ENCODE results near the gene MYO1G. TPM values are rescaled to one million over a fixed set of nuclear protein-coding genes. Genes with fewer than 3 reads are reported as not detected.

MYO1G gene
- total and polyA plus RNA-seq, 5 donors: 0.70 to 3.0 (median 2.2) TPM

DNA sequence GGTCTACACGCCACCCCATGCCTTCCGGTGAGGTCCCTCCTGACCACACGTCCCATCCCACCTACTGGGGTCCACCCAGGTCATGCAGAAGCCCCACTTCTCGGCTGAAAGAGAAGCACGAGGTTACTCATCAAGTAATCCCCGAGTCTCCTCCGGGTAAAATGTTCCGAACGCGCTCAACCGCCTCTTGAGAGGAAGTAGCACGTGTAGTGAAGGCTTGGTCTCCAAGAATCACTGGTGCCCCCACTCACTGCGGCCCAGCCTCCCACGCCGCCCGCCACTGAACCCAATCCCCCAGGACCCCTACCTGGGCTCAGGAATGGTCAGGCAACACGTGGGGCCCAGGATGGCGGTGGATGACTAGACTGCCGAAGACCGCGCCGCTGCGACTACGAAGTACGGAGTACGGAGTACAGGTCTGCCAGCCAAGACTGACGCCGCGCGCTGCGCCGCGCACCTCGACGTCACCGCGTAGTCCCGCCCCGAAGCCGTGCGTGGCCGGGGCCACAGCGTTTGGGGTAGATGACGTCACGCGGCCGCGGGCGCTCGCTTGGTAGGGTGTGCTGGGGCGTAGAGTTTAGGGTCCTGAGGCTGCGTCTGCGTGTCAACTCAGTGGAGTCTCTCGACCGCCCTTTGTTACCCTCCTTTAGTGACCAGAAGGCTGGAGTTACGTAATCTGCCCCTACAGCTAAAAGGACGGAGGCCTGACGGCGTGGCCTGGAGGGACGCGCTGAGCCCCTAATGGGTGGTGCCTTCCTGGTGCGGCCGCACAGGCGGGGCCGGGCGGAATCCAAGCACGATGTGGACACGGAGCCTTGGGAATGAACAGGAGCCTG, 7.6 kb upstream of the MYO1G start:
- ATAC-seq: peak; percentile 97 to 98
- WGBS: 1% methylated on average over 68 of the region's 68 CpGs
- peaks cover 2% of the 10 kb centered on the region for H3K4me1 ChIP-seq (ENCODE audit: control insufficient read depth, insufficient read depth, low read length)

DNA sequence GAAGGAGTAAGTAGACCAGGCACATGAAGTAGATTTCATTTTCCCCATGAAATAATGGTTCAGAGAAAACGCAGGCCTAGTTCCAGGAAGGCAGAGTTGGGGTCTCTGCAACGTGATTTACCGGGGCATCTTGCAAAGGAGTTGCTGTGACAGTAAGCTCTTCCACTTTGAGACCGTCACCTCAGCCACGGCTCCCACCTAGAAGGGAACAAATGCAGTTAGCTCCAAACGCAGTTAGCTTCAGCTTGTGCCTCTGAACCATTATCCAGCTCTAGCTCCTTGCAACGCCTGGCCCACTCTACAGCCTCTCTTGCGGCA, 7.0 kb upstream of the MYO1G start:
- H3K4me3 ChIP-seq (ENCODE audit: low read length): peak overlapping the region; percentile 28
- DNase-seq: no peak
- 16% methylated on average over 8 of the region's 8 CpGs for WGBS
- ATAC-seq: no peak
- peaks cover 2% of the 10 kb centered on the region for H3K4me1 ChIP-seq (ENCODE audit: control insufficient read depth, insufficient read depth, low read length)
- intact Hi-C loops (cut with DNase I): loop anchor here in 1 of 4 donors (10.0 kb wide), 1 partner anchor 119 kb away; no protein-coding TSS in a partner anchor
- no peaks in the 10 kb centered on the region for H3K9me3 ChIP-seq (ENCODE audit: control insufficient read depth, low read length)
- H3K27ac ChIP-seq (ENCODE audit: low read length): peak overlapping the region; percentile 79
- no peaks in the 10 kb centered on the region for H3K27me3 ChIP-seq (ENCODE audit: control insufficient read depth, insufficient read depth)

More for the DNA sequence above, 7.6 kb upstream of the MYO1G start:
- Histone ChIP-seq H3K4me3 (ENCODE audit: low read length) (peak overlapping the region; percentile 28), H3K27me3 (ENCODE audit: control insufficient read depth, insufficient read depth) (no peaks in the 10 kb centered on the region), H3K27ac (ENCODE audit: low read length) (peak overlapping the region; percentile 79), H3K9me3 (ENCODE audit: control insufficient read depth, low read length) (no peaks in the 10 kb centered on the region)
- DNase-seq: peak; percentile 96 to 98 (median 98)
- intact Hi-C loops (cut with DNase I): loop anchor here in 1 of 4 donors (10.0 kb wide), 1 partner anchor 118 kb away; no protein-coding TSS in a partner anchor

DNA sequence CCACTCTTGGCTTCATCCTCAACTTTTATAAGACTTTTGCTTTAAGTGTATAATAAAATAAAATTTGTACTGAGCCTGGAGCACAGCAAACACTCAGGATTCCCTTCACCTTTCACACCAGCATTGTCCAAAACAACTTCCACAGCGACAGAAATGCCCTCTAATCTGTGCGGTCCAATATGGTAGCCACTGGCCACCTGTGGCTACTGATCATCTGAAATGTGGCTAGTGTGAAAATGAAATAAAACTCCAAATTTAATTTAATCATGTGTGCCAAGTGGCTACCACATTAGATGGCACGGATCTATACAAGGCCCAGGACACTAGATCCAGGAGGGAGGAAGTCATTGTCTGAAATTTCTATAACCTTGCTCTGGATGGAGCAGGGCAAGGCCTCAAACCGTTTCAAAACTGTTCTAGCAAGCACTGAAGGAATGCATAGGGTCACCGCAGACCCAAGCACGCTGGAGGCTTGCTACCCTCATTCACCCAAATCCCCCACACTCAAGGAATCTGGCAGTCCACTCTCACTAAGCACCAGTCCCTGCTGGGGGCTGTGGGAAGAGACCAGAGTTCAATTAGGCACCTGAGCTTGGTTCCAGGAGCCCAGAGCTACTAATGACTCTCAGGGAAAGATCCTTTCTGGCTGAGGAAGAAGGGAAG, 6.3 kb upstream of the MYO1G start:
- no peak for ATAC-seq
- intact Hi-C loops (cut with DNase I): loop anchor here in 1 of 4 donors (10.0 kb wide), 1 partner anchor 120 kb away; no protein-coding TSS in a partner anchor

DNA sequence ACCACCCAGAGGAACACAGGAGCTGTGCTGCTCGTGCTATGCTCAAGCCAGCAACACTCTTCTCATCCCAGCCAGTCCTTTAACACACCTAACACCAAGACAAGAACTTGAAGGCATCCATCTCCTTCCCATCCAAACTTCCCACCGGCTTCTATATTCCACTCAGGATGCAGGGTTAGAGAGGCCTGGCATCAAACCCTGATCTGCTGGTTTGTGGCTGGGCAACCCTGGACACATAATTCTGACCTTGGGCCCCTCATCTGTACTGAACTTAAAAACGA, 5.6 kb upstream of the MYO1G start:
- H3K27ac ChIP-seq (ENCODE audit: low read length): no peak overlapping the region
- H3K4me3 ChIP-seq (ENCODE audit: low read length): no peak overlapping the region

More for the DNA sequence above, 6.3 kb upstream of the MYO1G start:
- no peak overlapping the region for H3K4me3 ChIP-seq (ENCODE audit: low read length)
- H3K4me1 ChIP-seq (ENCODE audit: control insufficient read depth, insufficient read depth, low read length): peaks cover under 1% of the 10 kb centered on the region
- no peaks in the 10 kb centered on the region for H3K27me3 ChIP-seq (ENCODE audit: control insufficient read depth, insufficient read depth)
- DNase-seq: no peak
- no peak overlapping the region for H3K27ac ChIP-seq (ENCODE audit: low read length)
- WGBS: 71% methylated on average over 6 of the region's 6 CpGs
- no peaks in the 10 kb centered on the region for H3K9me3 ChIP-seq (ENCODE audit: control insufficient read depth, low read length)

DNA sequence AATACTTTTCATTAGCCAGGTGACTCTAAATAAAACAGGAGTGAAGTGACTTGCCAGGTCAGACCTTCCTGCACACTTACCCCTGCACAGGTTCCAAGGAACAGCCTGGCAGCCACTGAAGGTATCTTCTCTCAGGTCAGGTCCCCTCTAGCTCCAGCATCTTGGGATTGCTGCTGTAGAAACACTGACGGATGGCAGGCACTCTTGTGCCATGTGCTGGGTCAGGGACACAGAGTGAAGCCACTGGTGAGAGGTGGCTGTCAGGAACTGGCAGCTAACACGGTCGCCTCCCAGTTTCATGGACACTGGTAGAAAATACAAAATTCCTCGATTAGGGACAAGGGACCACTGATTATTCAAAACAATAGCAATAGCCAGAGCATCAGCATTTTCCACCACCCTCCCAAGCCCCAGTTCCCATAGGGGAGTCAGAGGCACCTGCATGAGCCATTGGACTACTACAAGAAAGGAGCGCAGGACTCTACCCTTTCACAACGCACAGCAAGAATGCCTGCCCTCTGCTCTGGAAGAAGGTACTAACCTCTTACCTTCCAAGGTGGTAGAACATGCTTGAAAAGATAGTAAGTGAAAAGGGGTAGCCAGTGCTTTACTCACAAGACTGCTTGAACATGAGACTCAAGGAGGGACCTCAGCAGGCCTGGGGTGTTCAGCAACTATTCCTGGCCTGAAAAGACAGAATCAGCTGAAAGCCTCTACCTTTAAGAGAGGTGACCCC, 5.1 kb upstream of the MYO1G start:
- no peaks in the 10 kb centered on the region for H3K4me1 ChIP-seq (ENCODE audit: control insufficient read depth, insufficient read depth, low read length)
- WGBS: 83% methylated on average over 6 of the region's 6 CpGs

More for the DNA sequence above, 5.6 kb upstream of the MYO1G start:
- WGBS: 65% methylated on average over 3 of the region's 3 CpGs
- ATAC-seq (no peak), DNase-seq (no peak)
- H3K4me1 ChIP-seq (ENCODE audit: control insufficient read depth, insufficient read depth, low read length): no peaks in the 10 kb centered on the region
- H3K9me3 ChIP-seq (ENCODE audit: control insufficient read depth, low read length): no peaks in the 10 kb centered on the region
- no peaks in the 10 kb centered on the region for H3K27me3 ChIP-seq (ENCODE audit: control insufficient read depth, insufficient read depth)
- intact Hi-C loops (cut with DNase I): loop anchor here in 1 of 4 donors (10.0 kb wide), 1 partner anchor 120 kb away; no protein-coding TSS in a partner anchor

DNA sequence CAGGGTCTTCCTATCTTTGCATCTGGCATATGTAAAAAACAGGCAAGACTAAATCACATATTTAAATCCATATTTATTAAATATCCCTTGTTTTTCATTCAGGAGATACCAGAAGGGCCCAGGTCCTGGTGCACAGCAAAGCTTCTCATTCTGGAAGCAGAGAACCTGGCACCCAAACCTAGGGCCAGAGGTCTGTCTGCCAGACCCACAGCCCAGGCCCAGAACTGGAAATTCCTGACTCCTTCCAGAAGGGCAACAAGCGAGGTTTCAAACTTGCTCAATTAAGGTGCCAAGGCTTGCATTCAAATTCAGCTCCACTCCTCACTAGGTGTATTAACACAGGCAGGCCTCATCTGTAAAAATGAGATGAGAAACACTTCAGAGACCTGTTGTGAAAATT, 4.2 kb upstream of the MYO1G start:
- DNase-seq: no peak

More for the DNA sequence above, 5.1 kb upstream of the MYO1G start:
- no peak for DNase-seq
- intact Hi-C loops (cut with DNase I): loop anchor here in 1 of 4 donors (10.0 kb wide), 1 partner anchor 121 kb away; no protein-coding TSS in a partner anchor
- H3K4me3 ChIP-seq (ENCODE audit: low read length): no peak overlapping the region
- no peaks in the 10 kb centered on the region for H3K9me3 ChIP-seq (ENCODE audit: control insufficient read depth, low read length)
- no peak overlapping the region for H3K27ac ChIP-seq (ENCODE audit: low read length)
- H3K27me3 ChIP-seq (ENCODE audit: control insufficient read depth, insufficient read depth): no peaks in the 10 kb centered on the region
- no peak for ATAC-seq

DNA sequence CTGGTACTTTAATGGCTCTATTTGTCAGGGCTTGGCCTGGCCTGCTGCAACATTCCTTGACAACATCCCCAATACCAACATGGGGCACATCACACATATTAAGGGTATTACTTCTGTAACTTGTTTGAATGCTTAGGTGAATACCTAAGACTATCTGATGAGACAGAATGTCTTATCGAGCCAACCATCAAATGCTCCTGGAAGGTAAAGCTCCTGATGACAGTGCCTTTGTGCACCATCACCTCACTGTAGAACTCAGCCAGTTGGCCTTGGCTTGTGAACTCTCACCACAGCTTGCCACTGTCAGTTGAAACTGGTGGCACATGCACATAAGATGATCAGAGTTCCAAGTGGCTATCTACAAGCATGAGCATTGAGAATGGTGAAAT, 3.7 kb upstream of the MYO1G start:
- no peak overlapping the region for H3K27ac ChIP-seq (ENCODE audit: low read length)
- intact Hi-C loops (cut with DNase I): loop anchor here in 1 of 4 donors (10.0 kb wide), 1 partner anchor 122 kb away; no protein-coding TSS in a partner anchor
- no peak overlapping the region for H3K4me3 ChIP-seq (ENCODE audit: low read length)
- H3K27me3 ChIP-seq (ENCODE audit: control insufficient read depth, insufficient read depth): no peaks in the 10 kb centered on the region
- no peaks in the 10 kb centered on the region for H3K4me1 ChIP-seq (ENCODE audit: control insufficient read depth, insufficient read depth, low read length)
- WGBS: 89% methylated on average over 1 of the region's 1 CpG
- DNase-seq (no peak), ATAC-seq (no peak)
- H3K9me3 ChIP-seq (ENCODE audit: control insufficient read depth, low read length): no peaks in the 10 kb centered on the region

More for the DNA sequence above, 4.2 kb upstream of the MYO1G start:
- WGBS: 95% methylated on average over 1 of the region's 1 CpG
- no peak for ATAC-seq
- H3K4me1 ChIP-seq (ENCODE audit: control insufficient read depth, insufficient read depth, low read length): no peaks in the 10 kb centered on the region
- H3K27me3 ChIP-seq (ENCODE audit: control insufficient read depth, insufficient read depth): no peaks in the 10 kb centered on the region
- no peak overlapping the region for H3K27ac ChIP-seq (ENCODE audit: low read length)
- intact Hi-C loops (cut with DNase I): loop anchor here in 1 of 4 donors (10.0 kb wide), 1 partner anchor 122 kb away; no protein-coding TSS in a partner anchor
- H3K4me3 ChIP-seq (ENCODE audit: low read length): no peak overlapping the region
- no peaks in the 10 kb centered on the region for H3K9me3 ChIP-seq (ENCODE audit: control insufficient read depth, low read length)

DNA sequence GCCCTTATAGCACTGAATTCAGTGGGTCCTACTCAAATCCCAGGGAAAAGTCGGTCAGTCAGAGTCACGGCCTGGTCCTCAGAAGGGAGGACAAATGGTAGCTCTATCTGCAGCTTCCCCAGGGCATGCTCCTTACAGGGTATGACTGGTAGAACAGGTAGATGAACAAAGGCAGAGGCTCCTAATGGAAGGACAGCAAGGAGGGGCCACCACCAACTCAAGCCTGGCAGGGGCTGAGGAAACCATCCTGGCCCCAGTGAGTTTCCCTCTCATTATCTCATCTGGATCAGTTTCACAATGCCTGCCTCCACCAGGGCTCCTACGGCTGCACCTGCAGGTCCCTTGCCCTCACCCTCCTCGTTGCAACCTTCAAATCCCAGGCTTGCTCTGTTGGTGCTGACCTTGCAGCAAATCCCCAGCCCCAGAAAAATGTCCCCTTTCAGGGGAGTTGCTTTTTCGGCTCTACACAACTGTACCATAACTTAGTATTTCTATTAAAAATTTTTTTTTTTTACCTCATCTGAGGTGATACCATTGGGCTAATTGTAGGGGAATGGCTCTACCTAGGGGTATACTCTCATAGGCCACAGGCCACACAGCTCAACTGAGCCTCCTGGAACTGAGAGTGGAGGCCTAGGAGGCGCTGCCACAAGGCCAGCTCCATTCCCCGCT, 2.4 kb upstream of the MYO1G start:
- no peak overlapping the region for H3K4me3 ChIP-seq (ENCODE audit: low read length)
- intact Hi-C loops (cut with DNase I): loop anchor here in 1 of 4 donors (10.0 kb wide), 1 partner anchor 124 kb away; no protein-coding TSS in a partner anchor
- no peaks in the 10 kb centered on the region for H3K4me1 ChIP-seq (ENCODE audit: control insufficient read depth, insufficient read depth, low read length)
- WGBS: 91% methylated on average over 7 of the region's 7 CpGs
- no peaks in the 10 kb centered on the region for H3K27me3 ChIP-seq (ENCODE audit: control insufficient read depth, insufficient read depth)
- no peak for DNase-seq
- no peak for ATAC-seq
- H3K27ac ChIP-seq (ENCODE audit: low read length): peak overlapping the region; percentile 22
- H3K9me3 ChIP-seq (ENCODE audit: control insufficient read depth, low read length): no peaks in the 10 kb centered on the region

DNA sequence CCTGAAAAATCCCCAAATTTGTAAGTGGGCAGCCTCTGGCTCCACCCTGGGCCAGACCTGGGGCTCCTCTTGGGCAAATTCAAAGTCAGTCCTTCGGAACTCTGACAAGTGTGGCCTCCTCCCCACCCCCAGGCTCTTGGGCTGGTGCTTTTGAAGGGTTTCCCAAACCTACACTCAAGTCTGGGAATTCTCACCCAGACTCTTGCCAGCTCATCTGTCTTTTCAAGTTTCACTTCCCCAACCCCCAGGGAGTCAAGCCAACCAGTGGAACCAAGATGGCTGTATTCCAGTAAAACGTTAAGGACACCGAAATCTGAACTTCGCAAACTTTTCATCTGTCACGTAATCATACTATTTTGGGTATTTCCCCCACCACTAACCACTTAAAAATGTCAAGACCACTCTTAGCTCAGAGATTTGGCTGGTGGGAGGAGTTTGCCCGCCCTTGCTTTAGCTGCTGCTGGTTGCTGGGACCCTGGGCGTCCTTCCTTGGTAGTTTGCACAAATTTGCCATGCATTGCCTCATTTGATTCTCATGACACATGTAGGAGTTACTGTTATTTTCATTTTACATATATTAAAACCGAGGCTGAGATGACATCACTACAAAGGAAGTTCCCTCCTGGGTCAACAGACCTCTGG, 1.7 kb upstream of the MYO1G start:
- ATAC-seq: peak; percentile 2 to 11
- intact Hi-C loops (cut with DNase I): loop anchor here in 1 of 4 donors (10.0 kb wide), 1 partner anchor 124 kb away; no protein-coding TSS in a partner anchor
- DNase-seq: no peak
- no peaks in the 10 kb centered on the region for H3K4me1 ChIP-seq (ENCODE audit: control insufficient read depth, insufficient read depth, low read length)
- no peaks in the 10 kb centered on the region for H3K9me3 ChIP-seq (ENCODE audit: control insufficient read depth, low read length)
- no peak overlapping the region for H3K4me3 ChIP-seq (ENCODE audit: low read length)
- H3K27ac ChIP-seq (ENCODE audit: low read length): peak overlapping the region; percentile 22
- no peaks in the 10 kb centered on the region for H3K27me3 ChIP-seq (ENCODE audit: control insufficient read depth, insufficient read depth)
- 54% methylated on average over 8 of the region's 8 CpGs for WGBS
